NCI-H1694 treated with DMSO at 0.1 percent for 48 hours (cell line): Measurements from ENCODE around the gene GAK.
"Not testable (repeated sequence)": the region's sequence is repeated elsewhere in the genome, so short reads cannot be mapped to it uniquely, and the experiment has no call there.

Experiments
- DNase-seq: peaks from one replicate; lab custom pipeline; 2025; lab: John Stamatoyannopoulos, UW

The GAK gene

DNA sequence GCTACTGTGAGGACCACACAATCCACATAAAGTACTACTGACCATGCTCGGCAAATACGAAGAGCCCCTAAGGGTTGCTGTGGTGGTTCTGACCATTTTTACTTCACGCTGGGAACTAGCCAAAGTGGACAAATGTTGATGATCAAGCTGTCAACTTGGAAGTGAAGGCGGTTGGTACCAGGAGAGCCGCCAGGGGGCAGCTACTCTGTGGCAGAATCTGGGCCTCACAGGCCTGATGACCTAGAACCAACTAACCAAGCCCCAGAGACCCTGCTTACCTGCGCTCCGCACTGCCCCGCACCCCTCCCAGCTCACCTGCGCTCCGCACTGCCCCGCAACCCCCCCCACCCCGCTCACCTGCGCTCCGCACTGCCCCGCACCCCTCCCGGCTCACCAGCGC lies 5.6 kb downstream of the GAK start:
- no peak for DNase-seq

DNA sequence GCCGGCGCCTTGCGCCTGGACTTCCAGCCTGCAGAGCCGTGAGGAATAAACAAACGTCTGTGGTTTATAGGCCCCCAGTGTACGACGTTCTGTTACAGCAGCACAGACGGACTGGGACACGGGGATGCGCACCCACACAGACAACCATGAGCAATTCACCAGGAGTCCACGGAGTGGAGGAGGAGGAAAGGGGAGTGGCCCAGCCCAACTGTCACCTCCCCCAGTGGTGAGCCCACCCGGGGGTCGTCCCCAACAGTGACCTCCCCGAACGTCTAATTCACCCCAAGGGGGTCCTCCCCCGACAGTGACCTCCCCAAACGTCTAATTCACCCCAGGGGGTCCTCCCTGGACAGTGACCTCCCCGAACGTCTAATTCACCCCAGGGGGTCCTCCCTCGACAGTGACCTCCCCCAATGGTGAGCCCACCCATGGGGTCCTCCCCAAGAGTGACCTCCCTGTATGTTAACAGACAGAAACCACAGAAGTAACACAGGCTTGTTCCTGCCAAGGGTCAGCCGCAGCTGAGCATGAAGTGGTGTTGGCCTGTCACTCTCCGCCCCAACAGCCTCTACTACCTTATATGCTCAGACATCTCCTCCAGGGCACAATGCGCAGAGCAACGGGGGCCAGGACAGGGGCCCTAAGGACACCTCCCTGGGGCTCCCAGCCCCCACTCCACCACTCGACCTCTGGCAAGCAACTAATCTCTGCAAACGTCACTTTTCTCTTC lies 6.2 kb downstream of the GAK start:
- DNase-seq = no peak

- DNase-seq = no peak
Observed at GRCh38 chr4:925171-925570, 6.9 kb downstream of the GAK start.

DNA sequence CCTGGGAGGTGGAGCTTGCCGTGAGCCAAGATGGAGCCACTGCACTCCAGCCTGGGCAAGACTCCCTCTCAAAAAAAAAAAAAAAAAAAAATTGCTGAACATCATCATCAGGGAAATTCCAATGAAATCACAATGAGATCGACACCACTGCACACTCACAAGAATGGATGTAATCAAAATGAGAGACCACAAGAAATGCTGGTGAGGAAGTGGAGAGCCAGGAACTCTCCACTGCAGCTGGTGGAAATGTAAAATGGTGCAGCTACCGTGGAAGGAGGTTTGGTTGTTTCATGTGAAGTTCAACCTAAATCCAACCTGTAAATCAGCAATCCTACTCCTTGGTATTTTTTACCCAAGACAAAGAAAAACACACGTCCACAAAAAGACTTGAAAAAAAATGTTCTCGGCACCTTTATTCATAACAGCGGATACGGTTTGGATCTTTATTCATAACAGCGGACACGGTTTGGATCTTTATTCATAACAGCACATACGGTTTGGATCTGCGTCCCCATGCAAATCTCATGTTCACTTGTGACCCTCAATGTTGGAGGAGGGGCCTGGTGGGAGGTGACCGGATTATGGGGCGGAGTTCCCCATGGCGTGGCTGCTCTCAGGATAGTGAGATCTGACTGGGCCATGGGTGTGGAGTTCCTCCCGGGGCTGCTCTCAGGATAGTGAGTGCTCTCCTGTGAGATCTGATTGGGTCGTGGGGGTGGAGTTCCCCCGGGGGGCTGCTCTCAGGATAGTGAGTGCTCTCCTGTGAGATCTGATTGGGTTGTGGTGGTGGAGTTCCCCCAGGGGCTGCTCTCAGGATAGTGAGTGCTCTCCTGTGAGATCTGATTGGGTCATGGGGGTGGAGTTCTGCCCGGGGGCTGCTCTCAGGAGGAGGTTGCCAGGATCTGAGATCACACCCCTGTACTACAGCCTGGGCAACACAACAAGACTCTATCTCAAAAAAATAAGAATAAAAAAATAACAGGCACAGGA lies 7.7 kb downstream of the GAK start:
- no peak for DNase-seq

GRCh38 chr4:921830-922331 lies 10.2 kb downstream of the GAK start:
- DNase-seq = no peak

DNA sequence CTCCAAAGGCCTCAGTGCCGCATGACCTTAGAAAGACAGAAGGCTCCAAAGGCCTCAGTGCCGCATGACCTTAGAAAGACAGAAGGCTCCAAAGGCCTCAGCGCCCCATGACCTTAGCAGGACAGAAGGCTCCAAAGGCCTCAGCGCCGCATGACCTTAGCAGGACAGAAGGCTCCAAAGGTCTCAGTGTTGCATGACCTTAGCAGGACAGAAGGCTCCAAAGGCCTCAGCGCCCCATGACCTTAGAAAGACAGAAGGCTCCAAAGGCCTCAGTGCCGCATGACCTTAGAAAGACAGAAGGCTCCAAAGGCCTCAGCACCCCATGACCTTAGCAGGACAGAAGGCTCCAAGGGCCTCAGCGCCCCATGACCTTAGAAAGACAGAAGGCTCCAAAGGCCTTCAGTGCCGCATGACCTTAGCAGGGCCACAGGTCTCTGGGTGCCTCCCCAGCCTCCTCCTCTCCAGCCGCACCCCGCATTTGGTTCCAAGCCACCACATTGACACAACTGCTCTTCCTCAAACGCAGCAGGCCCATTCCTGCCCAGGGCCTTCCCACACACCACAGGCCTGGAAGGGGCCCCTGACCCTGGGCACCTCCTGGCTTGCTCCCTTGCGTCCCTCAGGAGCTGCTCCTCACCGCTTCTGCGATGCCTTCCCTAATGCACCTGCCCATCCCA lies 13.0 kb downstream of the GAK start:
- not testable (repeated sequence) for DNase-seq

DNA sequence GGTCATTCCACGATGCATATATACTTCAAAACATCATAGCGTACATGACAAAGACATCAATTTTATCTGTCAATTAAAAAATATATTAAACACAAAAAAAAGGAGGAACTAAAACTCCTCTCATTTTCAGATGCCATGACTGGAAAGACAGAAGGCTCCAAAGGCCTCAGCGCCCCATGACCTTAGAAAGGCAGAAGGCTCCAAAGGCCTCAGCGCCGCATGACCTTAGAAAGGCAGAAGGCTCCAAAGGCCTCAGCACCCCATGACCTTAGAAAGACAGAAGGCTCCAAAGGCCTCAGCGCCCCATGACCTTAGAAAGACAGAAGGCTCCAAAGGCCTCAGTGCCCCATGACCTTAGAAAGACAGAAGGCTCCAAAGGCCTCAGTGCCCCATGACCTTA lies 13.5 kb downstream of the GAK start:
- DNase-seq = not testable (repeated sequence)

DNA sequence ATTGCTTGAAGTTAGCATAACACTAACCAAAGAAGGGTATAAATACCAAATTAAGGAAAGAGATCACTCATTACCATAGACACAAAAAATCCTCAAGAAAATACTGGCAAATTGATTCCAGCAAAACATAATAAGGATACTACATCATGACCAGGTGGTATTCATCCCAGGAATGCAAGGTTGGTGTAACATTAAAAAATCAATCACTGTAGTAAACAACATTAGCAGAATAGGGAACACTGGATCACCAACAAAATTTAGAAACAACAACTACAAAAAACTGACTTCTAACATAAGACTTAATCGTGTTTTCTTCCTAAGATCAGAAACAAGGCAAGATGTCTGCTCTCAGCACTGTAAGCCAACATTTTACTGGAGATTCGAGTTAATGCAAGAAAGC lies 14.1 kb downstream of the GAK start:
- DNase-seq = no peak

GRCh38 chr4:917466-917865 lies 14.7 kb downstream of the GAK start:
- no peak for DNase-seq

DNA sequence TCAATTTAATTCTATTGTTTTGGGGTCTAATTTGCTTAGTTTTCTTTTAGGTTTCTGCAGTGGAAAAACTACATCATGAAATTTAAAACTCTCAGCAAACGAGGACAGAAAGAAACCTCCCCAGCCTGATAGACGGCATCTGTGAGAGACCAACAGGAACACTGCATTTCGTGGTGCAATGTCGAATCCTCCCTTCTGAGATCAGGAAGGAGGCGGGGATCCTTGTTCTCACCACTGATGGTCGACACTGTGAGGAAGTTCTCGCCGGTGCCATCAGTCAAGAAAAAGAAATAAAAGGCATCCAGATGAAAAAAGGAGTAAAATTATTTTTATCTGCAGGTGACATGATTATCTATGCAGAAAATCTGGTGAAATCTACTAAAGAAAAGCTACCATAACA lies 16.5 kb downstream of the GAK start:
- DNase-seq = no peak

GRCh38 chr4:915041-915474 lies 17.1 kb downstream of the GAK start:
- no peak for DNase-seq

GRCh38 chr4:914531-914930 lies 17.6 kb downstream of the GAK start:
- DNase-seq = no peak

- no peak for DNase-seq
Observed at GRCh38 chr4:913280-913618, 18.9 kb downstream of the GAK start.

GRCh38 chr4:912548-913279 lies 19.4 kb downstream of the GAK start:
- DNase-seq = no peak

DNA sequence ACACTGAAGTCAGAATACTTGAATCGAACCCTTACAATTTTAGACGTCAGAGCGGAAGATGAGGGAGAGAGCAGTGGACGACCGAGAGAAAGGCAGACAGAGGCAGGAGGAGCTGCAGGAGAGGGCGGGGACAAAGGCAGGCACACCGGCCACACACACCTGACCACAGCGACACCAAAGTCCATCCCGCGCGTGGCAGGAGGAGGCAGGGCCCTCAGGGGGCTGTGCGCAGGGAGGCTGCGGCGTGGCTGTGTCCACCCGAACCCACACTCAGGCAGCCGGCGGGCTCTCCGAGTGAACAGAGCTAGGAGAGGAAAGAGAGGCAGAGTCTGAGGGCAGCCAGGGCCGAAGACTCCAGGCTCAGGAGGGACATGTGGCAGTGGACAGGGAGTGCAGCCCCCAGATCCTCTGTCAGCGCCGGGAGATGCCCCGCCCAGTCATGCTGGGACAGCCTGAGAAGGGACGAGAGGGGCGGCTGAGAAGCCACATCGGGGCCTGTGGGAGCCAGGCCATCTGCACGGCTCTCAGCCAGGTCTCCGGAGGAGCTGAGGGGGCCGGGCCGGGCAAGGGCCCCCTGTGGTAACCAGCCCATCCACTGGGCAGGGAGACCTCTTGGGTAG lies 20.1 kb downstream of the GAK start:
- DNase-seq = no peak

DNA sequence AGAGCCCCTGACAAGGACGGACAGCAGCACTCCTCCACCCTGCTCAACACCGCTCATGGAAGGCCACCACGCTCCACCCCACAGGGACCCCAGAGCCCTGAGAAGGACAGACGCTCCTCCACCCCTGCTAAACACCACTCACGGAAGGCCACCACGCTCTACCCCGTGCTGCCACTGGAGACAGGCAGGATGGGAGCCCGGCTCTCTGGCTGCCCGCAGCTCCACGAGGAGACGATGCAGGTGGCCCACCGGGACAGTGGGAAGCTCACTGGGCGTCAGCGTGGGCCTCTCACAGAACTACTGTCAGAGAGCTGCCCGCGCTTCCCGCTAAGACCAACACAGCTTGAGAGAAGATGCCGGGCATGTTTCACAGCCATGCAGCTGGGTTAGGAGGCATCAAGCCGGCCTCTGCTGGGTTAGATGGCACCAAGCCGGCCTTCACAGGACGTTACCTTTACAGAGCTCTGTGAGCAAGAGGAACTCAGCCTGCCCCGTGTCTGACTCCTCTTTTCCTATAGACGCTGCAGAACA lies 20.8 kb downstream of the GAK start:
- no peak for DNase-seq

DNA sequence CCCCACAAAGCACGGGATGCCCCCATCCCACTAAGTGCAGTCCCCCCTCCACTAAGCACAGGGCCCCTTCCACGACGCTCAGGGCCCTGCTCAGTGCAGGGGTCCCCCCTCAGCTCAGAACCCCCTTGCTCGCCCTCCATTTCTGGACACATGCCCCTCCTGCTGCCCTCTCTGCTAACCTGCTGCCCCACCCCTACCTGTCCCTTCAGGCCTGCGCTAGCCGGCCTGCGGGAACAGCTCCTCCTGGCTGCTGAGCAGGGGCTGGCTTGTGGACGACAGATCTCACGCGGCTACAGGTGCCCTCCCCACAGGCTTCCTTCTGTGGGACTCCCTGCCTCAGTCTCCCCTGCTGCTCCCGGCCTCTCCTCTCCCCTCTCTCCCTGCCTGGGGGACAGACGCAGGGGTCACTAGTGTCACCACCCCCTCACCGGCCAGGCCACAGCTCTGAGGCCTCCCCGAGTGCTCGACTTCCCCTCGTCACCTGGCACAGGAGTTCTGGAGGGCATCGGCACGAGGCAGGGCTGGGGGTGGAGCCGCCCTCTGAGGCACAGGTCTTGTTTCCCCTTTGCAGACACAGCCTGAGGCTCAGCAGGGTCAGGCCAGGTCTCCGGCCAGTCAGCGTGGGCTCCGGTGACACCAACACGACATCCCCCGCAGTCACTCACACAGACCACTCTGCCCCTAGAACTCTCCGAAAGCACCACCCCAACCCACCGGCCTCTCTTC lies 21.6 kb downstream of the GAK start:
- DNase-seq = no peak

DNA sequence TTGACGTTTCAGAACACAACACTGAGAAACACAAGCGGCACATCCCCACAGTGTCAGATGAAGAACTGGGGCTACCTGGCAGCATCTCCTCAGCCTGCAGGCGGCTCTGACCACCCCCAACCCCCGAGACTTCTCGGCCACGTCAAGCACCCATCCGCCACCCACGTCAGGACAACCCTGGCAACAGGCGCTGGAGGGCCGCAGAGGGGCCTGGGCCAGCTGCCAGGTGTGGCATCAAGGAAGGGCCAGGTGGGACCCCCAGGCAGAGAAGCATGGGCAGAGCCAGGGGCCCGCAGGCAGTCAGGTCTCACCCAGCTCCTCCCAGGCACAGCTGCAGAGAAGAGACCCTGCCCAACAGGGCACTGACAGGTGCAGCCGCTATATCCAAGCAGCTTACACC lies 22.3 kb downstream of the GAK start:
- DNase-seq = no peak

DNA sequence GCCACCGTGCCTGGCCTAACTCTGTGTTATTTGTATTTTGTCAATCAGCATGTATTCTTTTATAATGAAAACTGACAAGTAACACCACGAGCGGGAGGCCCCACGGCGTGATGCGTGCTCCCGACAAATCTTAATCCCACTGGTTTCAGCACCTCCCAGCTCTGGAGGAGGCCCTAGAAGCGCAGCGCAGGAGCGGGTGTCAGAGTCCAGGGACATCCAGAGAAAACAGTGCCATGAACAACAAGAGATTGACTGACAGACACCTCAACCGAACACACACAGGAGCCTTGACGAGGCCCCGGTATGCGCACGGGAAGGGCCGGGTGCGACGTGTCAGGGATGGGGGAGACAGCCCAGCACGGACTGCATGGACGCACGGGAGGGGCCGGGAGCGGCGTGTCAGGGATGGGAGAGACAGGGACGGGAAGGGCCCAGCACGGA lies 23.0 kb downstream of the GAK start:
- no peak for DNase-seq

GRCh38 chr4:907691-908425 lies 24.3 kb downstream of the GAK start:
- no peak for DNase-seq
